Esophagus mucosa (tissue), 1 donor: Measurements from ENCODE around the gene PACRG. TPM values are rescaled to one million over a fixed set of nuclear protein-coding genes. Genes with fewer than 3 reads are reported as not detected.
"Not testable (repeated sequence)": the region's sequence is repeated elsewhere in the genome, so short reads cannot be mapped to it uniquely, and the experiment has no call there.

Experiments used
- ATAC-seq: fragments of 200-7000 bp; cut with Tn5 transposase; one replicate; pipeline ENCODE4 v1.9.1; 2020
- total RNA-seq: library from RNA; stranded (reverse); gene quantifications from one replicate; pipeline ENCODE4 v1.2.4, GENCODE V29; 2023
- donor health status: DM: yes; HTN: yes; CAD: no.

PACRG gene
- 0.76 TPM for total RNA-seq

DNA sequence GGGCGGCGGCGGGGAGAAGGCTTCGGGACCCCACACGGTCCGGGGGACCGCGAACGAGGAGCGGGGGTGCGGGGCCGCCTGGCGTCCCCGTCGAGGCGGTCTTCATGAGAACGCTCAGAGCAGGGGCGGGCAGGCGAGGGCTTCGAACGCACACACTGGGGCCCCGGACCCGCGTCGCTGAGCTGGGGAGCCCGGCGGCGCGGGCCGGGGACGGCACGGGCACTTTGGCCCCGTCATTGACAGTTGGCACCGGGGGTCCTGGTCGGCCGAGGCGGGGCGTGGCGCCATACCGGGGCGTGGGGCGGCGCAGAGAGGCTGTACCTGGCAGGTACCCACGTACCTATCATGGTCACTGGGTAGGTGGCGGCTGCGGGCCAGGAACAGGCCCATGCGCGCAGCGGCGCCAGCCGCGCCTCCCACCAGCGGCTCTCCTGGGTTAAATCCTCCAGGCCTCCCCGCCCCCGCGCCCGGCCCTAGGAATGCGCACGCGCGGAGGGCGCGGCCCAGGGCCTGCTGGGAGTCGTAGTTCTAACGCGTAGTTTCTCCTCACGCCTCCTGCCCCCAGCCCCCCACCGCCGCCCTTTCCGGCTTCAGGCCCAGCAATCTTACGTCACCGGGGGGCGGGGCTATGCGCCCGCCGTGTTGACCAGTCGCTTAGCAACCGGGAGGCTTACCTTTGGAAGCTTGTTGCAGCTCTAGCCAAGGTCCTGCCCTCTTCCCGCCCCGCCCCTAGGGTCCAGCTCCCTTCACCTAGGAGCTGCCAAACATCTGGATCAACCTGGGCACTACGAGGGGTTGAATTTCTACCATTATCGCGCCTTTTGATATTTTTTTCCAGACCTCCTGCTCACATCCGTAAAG lies at the start of gene PACRG, which contains the start of gene PRKN:
Gene PACRG, plus strand, starts transcription at position 653 of the 861 bp plus-strand sequence.
Gene PRKN, minus strand, starts transcription at position 445 of the 861 bp plus-strand sequence.
- ATAC-seq: peak; percentile 100

GRCh38 chr6:162678896-162679295 lies 48.9 kb upstream of the PACRG start:
- ATAC-seq: not testable (repeated sequence)

GRCh38 chr6:162679681-162680080 lies 48.1 kb upstream of the PACRG start:
- ATAC-seq: no peak

DNA sequence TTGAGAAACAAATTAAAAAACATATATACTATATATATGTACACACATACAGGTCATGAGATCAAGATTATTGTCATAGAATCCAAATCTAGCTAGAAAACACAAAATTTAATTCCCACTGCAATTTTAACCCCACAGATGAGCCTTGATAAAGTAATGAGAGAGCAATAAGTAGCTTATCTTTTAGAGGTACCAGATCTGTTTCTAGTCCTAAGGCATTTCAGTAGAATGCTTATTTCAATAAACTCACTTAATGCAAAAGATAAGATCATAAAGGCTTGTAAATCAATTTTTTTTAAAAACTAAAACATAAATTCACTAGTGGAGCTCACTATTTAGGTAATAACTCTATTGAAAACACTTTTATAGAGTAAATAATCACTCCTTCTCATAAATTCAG lies 47.4 kb upstream of the PACRG start:
- no peak for ATAC-seq

DNA sequence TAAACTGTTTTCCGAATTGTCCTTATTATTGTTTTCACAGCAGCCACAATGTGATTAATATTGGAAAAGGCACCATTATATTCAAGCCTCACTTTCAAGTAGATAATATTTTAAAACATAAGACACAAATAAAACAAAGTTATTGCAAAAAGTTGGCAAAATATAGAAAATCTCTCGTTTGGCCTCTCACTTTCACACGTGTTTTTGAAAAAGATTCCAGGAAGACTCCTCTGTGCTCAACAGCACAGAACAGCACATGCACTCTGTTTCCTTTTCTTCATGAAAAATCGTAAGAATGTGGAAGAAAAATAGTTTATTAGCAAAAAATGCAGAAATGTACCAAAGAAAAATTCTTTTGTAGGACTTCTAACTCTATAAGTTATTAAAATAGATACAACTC lies 46.9 kb upstream of the PACRG start:
- ATAC-seq: no peak

GRCh38 chr6:162681447-162681846 lies 46.3 kb upstream of the PACRG start:
- no peak for ATAC-seq

DNA sequence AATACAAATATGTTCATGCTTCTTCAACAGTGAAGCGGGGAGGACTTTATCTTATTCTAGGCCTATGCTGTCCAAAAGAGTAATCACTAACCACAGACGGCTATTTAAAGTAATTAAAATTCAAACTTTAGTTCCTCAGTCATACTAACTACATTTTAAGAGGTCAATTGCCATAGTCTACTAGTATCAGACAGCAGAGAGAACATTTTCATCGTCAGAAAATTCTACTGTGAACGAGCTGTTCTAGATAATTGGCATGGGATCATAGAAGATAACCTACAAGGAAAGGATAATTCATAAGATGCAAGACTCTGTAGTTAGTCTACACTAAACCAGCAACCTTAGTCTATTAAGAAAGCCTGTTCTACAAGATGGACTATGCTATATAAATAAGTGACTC lies 44.6 kb upstream of the PACRG start:
- peak; percentile 92 for ATAC-seq

GRCh38 chr6:162684052-162684451 lies 43.7 kb upstream of the PACRG start:
- ATAC-seq: no peak

- ATAC-seq: peak; percentile 99
These were observed 42.8 kb upstream of the PACRG start for GRCh38 chr6:162684961-162685360.

GRCh38 chr6:162685586-162685985 lies 42.2 kb upstream of the PACRG start:
- no peak for ATAC-seq

DNA sequence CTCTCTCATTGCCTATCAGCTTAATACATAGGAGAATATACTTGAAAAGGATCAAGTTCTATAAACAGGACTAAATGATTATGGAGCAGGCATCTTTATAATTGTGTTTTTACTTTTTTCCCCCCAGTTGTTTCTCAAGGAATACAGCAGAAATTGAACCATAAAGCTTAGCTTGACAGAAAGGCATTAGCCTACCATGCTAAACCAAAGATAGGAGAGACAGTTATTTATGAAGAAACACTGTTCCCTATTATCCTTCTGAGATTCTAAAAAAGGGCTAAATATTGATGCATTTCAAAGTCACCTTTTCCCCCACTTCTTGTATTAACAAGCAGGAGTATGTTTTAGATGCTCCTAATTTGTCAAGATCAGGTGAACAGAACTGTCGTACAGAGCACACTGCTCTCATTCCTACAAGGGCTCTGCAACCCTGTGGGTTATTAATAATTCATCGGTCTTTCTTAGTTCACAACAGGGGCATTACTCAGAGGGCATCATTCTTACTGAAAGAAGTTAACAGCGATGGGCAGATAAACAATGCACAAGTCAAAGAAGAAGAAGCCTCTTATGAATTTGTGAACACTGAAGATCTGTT lies 38.9 kb upstream of the PACRG start:
- ATAC-seq: no peak

DNA sequence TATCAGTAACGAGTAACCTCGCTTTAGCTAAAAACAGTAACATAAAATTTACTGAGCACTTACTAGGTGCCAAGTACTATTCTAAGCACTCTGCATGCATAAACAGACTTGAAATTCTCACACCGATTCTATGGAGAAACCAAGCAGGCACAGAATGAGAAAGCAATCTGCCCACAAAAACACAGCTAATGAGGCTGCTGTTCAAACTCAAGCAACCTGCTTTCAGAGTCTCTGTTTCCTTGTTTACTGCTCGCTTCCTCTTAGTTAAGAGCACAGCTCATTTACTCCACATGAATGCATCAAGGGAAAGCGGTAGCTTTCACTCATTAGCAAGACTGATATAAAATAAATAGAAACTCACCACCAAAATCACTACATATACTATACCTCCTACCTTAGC lies 37.6 kb upstream of the PACRG start:
- no peak for ATAC-seq

GRCh38 chr6:162697872-162698403 lies 29.8 kb upstream of the PACRG start:
- no peak for ATAC-seq

- no peak for ATAC-seq
These were observed 29.3 kb upstream of the PACRG start for GRCh38 chr6:162698440-162698839.

DNA sequence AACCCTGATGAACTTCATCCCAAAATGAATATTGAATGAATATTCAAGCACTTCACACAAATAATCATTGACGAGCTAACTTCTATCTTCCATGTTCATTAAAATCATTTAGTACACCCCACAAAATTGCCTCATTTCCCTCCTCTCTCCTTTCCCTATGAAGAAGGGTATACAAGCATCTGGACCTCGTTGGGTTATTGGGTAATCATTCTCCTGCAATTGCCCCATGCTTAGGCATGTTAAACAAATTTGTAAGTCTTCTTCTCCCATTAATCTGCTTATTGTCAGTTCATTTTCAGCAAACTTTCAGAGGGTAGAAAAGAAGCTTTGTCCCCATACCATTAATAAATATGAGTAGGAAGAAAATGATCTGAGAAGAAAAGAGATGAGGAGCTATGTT lies 27.8 kb upstream of the PACRG start:
- ATAC-seq: no peak

DNA sequence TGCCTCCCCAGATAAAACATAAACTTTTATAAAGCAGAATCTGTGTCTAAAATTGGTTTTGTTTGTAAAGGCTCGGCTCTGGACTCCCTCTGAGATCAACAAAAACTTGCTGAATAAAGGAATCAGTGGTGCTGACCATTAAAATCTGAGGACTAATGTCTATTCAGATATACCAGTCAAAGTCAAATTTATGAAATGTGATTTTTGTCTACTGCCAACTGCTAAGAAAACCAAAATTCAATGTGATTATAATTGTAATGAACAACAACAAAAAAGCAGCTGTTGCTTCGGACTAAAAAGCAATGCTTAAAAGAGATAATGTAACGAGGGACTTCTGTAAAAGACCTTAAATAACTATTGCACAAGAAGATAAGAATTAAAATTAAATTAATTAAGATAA lies 26.8 kb upstream of the PACRG start:
- ATAC-seq: no peak

- no peak for ATAC-seq
These were observed 26.2 kb upstream of the PACRG start for GRCh38 chr6:162701551-162701950.

DNA sequence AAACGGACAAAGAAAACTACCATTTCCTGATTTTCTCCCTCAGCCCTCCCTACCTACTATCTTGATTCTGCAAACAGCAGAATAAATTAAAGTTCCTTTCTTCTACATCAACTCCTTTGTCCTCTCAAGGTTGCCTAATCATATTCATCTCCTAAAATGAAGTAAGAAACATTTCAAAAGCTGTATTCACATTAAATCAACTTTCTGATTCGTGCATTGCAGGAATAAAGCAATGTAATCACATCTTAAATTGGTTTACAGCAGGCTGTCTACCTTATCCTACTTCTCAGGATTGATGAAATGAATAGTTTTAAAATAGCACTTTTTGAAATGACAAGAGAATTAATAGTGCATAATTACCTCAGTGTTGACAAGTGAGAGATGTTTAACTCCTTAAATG lies 25.3 kb upstream of the PACRG start:
- no peak for ATAC-seq

DNA sequence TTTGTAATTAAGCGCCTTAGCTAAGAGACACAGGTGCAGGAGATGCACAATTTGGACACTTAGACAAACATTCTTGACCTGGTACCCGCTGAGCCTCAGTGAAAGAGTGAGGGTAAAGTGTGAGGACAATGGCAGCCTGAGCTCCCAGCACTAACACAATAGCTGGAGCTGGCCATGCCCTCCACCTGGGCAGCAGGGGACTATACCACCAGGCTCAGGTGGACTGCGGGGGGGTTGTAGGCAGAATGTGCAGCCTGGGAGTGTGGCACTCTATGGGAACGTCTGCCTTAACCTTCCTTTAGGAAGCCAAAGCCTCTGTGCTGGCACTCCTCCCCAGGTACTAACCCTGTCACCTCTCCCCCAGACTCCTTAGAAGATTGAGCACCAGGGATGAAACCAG lies 23.8 kb upstream of the PACRG start:
- no peak for ATAC-seq

GRCh38 chr6:162705736-162706135 lies 22.0 kb upstream of the PACRG start:
- no peak for ATAC-seq

GRCh38 chr6:162706232-162706631 lies 21.5 kb upstream of the PACRG start:
- ATAC-seq: no peak

DNA sequence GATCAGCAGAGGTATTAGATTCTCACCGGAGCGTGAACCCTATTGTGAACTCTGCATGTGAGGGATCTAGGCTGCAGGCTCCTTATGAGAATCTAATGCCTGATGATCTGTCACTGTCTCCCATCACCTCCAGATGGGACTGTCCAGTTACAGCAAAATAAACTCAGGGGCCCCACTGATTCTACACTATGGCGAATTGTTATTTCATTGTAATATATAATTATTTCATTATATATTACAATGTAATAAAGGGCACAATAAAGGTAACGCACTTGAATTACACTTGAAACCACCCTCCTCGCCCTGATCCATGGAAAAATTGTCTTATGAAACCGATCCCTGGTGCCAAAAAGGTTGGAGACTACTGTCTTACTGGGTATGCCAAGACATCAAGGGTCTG lies 18.8 kb upstream of the PACRG start:
- ATAC-seq: no peak

DNA sequence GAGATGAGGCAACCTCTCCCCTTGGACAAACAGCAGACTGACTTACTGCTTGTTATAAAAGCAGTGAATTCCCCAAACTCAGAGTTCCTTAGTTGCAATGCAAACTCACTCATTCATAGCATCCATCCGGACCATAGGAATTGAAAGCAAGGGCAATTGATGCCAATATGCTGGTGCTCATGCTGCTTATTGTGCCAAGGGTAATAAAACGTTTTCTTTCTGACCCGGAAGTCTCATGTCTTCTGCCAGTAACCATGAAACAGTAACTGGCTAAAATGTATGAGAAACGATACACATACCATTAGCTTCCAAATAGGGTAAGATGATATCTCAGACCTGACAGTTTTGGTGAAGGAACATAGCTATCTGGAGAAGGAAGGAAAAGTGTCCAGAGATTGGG lies 18.3 kb upstream of the PACRG start:
- no peak for ATAC-seq

GRCh38 chr6:162710419-162710818 lies 17.4 kb upstream of the PACRG start:
- ATAC-seq: no peak
